HG02852 (cell line): ENCODE data around the gene RTN4RL1.
"Not testable (repeated sequence)": the region's sequence is repeated elsewhere in the genome, so short reads cannot be mapped to it uniquely, and the experiment has no call there.

Experiments used
- ATAC-seq: cut with Tn5 transposase; IDR thresholded peaks from one replicate; pipeline ENCODE4 v1.9.1; 2021; ENCODE audit warnings: mild to moderate bottlenecking, moderate library complexity; ENCODE audit not compliant: unreplicated experiment

RTN4RL1 gene

DNA sequence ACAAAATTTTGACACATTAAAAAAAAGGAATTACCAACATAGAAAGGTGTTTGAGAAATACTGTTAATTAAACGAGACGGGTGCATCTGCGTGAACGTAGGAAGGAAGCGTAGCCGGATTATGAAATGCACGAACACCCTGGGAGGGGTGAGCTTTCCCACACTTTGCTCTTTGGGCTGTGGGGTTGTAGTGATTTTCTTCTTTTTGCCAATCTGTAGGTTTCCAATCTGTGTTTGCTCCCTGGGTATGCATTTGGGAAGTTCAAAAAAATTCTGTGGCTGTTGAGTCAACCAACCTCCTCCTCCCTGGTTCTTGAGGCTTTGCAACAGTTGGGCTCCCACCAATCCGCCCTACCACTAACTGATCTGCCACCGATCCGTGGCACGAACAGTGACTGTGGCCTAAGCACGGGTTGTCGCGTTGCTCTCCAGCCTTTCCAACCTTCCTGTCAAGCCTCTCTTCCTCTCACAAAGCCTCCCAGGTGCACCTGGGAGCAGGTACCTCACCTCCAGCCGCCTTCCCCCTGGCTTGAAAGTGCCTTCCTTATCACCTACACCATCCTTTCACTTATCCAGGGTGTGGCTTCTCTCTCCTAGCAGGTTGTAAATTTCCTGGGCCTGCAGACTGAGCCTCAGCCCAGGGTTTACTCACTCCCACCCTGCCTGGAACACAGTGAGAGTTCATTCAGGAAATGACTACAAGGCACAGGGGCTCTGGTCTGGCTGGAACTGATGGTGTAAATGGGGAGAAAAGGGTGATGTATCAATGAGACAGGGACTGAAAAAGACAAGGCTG lies 16.6 kb downstream of the RTN4RL1 start:
- ATAC-seq = no peak

DNA sequence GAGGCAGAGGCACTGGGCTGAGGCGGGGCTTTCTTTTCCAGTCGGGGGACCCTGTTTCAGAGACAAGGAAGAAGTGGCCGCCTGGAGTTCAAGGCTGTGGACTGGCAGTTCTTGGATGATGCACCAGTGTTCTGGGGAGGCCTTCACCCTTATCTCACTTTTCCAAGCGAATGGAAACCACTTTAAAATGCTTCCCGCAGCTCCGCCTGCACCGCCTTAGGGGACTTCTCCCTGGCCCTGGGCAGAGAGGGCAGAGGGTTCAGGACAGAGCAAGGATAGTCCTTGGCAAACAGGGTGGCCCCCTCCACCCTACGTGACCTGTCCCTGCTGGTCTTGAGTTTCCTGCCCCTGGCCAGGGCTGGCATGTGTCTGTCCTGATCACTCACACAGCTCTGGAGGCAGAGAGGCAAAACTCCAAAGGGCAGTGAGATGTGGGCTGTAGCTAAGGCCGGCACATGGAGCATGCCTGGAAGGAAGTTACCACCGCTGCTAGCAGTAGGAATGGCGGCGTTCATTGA lies 20.6 kb downstream of the RTN4RL1 start:
- no peak for ATAC-seq

GRCh38 chr17:2003525-2003924 lies 21.6 kb downstream of the RTN4RL1 start:
- ATAC-seq = no peak

DNA sequence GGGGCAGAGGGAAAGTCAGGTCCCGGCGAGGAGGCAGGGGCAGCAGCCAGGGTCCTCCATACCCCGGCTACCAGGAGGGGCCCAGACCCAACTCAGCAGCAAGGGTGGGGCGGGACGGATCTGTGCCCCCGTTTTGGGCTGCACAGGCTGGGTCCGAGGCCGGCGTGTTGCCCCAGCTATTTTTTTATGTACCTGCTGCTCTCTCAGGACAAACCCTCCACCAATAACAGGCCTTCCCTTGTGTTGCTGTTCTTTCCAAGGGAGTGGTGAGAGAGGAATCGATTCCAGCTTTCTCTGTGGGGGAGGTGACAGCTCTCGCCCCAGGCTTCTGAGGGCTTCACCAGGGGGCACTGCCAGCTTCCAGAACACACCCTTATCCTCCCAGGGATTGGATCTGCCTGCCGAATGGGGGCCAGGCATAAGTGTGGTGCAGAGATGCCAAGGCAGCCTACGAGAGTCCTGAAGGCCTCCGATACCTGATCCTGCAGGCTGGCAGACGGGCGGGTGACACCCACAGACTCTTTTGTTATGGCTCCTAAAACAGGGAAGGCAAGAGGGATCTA lies 22.3 kb downstream of the RTN4RL1 start:
- no peak for ATAC-seq

- no peak for ATAC-seq
These were observed 25.4 kb downstream of the RTN4RL1 start for GRCh38 chr17:1999557-2000251.

GRCh38 chr17:1997927-1998742 lies 27.0 kb downstream of the RTN4RL1 start:
- ATAC-seq = no peak

DNA sequence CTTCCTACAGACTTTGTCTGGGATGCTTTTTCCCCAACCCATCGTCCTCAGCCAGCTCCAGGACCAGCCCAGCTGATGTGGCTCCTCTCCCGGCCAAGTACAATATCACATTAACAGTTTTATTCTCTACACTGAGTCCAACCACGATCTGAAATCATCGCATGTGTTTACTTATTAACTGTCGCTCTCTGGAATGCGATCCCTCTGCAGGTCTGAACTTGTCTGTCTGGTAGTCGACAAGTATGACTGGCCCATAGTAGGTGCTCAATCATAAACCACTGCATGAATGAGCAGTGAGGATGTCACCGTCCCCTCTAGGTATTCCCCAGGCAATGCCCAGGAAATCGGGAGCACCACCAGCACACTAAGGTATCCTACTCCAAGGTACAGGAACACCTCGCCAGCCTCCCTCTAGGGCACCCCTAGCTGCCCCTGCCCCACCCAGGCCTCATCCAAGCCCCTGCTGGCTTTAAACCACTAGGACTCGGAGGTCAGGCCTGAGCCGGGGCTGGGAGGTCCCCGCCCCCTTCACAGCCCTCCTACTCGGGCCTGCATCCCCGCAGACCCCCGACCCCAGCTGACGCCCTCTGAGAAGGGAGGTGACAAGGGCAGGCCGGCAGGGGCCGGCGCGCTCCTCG lies 27.7 kb downstream of the RTN4RL1 start:
- ATAC-seq = no peak

DNA sequence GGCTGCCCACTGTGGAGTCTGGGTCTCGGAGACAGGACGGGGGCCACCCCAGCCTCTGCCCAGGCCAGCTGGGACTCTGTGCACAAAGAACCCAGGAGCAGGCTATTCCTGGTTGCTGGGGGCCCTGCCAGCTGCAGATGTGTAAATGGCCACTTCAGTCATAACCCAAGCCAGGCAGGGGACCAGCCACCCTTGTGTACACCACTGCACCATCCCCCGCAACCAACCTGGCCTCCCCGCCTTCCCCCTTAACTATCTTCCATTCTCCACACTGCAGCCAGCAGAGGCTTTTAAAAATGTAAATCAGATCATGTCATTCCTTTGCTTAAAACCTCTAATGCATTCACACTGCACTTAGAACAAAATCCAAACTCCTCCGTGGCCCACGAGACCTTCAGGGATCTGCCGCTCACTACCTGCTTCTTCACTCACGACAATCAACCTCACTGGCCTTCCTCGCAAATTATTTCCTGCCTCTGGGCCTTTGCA lies 28.3 kb downstream of the RTN4RL1 start:
- no peak for ATAC-seq

GRCh38 chr17:1995907-1996799 lies 29.0 kb downstream of the RTN4RL1 start:
- no peak for ATAC-seq

- ATAC-seq = no peak
These were observed 29.7 kb downstream of the RTN4RL1 start for GRCh38 chr17:1995321-1995892.

- ATAC-seq = no peak
These were observed 30.4 kb downstream of the RTN4RL1 start for GRCh38 chr17:1994707-1995106.

DNA sequence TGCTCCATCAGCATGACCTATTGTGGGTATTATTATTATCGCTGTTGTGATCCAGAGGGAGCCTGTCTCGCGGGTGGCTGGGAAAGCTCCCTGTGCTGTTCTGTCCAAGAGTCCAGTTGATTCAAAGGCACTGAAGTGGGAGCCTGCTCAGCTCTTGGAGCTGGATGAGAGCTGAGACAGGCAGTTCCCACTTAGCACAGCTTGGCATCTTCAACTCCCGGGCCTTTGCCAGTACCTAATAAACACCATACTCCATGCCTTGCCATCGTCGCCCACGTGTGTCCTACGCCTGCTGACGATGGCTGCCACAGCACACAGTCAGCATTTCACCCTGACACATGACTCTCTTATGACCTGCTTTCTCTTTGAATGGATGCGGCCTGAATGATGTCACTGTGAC lies 32.6 kb downstream of the RTN4RL1 start:
- ATAC-seq = no peak

- no peak for ATAC-seq
These were observed 36.0 kb downstream of the RTN4RL1 start for GRCh38 chr17:1989135-1989534.

DNA sequence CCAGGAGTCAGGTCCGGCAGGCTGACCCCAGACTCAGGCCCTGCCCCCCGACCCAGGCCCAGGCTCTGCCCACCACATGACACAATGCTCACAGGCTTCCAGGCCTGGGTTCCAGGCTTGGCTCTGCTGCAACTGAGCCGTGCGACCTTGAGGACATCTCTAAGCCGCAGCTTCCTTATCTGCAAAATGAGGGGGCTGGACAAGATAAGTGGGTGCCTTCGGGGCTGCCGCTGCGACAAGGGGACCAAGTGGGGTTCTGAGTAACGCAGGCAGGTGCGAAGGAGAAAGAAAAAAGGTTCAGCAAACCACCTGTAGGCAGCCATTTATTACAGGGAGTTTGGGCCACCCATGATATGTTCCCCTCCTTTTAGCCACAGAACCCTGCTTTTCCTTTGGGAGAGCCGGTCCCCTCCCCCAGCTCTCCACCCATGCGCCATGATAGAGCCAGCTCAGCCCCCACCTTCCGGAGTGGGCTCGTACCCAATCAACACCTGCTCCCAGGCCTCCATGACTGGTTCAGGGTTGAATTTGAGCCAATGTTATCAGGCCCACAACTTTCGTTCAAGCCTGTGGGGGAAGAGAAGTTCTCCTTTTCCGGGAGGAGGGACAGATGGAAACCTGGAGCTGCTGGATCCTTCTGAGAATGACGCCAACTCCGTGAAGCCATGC lies 38.2 kb downstream of the RTN4RL1 start:
- ATAC-seq = no peak

DNA sequence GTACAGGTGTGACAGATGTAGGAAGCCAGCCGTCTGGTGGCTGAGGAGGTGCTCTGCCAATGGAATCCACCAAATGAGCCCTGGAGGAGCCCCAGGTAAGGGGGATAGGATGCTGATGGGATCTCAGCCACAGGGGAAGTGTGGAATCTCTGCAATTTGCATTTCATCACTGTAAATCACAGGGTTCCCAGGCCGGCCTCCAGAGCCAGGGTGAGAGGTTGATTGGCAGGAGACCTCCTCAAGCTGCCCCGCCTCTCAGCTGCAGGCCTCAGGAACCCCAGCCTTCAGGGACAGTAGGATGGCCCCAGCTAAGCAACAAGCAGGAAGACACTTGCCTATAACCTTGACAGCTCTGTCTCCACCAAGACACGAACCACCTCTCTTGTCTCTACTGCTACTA lies 39.4 kb downstream of the RTN4RL1 start:
- ATAC-seq = no peak

- ATAC-seq = no peak
These were observed 40.0 kb downstream of the RTN4RL1 start for GRCh38 chr17:1985093-1985492.

GRCh38 chr17:1982793-1983366 lies 42.3 kb downstream of the RTN4RL1 start:
- ATAC-seq = not testable (repeated sequence)

GRCh38 chr17:1980665-1981250 lies 44.4 kb downstream of the RTN4RL1 start:
- no peak for ATAC-seq
